K562 (cell line): ENCODE measurements around the gene MMP28.

Source experiments
- ARNT ChIP-seq, 2 experiments: fragments of 450-650 bp; IDR thresholded peaks; 2 replicates each; pipeline ENCODE4 v1.6.1; 2016; ENCODE audit warnings: mild to moderate bottlenecking in 1 of 2
- EZH2 ChIP-seq: IDR thresholded peaks from 2 replicates; pipeline ENCODE4 v1.6.1; 2012; ENCODE audit warnings: low read depth, mild to moderate bottlenecking, inconsistent platforms, low read length, borderline replicate concordance
- JUND ChIP-seq, 2 experiments: IDR thresholded peaks; 2 replicates in 1 of 2; 3 replicates in 1 of 2; pipeline ENCODE4 v1.6.1; 2011; ENCODE audit warnings: borderline replicate concordance in 2 of 2, low read depth in 2 of 2, low read length in 2 of 2, improper control_type of control experiment in 1 of 2, missing biosample characterization in 1 of 2, missing genetic modification characterization in 1 of 2, missing genetic modification reagents in 1 of 2
- MTA2 ChIP-seq: fragments of 450-650 bp; IDR thresholded peaks from 2 replicates; pipeline ENCODE4 v1.6.1; 2016; ENCODE audit warnings: low read depth
- SREBF2 ChIP-seq: sonication (generic); formaldehyde crosslinking; IDR thresholded peaks from 2 replicates; pipeline ENCODE4 v1.4.0; 2020; ENCODE audit warnings: mild to moderate bottlenecking, missing genetic modification reagents
- TGIF2 ChIP-seq: sonication (generic); formaldehyde crosslinking; IDR thresholded peaks from 2 replicates; pipeline ENCODE4 v1.8.1; 2022; ENCODE audit warnings: mild to moderate bottlenecking, missing genetic modification reagents, moderate library complexity
- ZNF263 ChIP-seq: sonication (generic); formaldehyde crosslinking; IDR thresholded peaks from 2 replicates; pipeline ENCODE4 v1.8.0; 2022; ENCODE audit warnings: mild to moderate bottlenecking, missing genetic modification reagents, borderline replicate concordance
- TF ChIP-seq, protein P1 (sequence below): fragments of 450-650 bp; formaldehyde crosslinking; IDR thresholded peaks from 2 replicates; pipeline ENCODE4 v1.4.0; 2022; ENCODE audit warnings: missing genetic modification characterization

DNA sequence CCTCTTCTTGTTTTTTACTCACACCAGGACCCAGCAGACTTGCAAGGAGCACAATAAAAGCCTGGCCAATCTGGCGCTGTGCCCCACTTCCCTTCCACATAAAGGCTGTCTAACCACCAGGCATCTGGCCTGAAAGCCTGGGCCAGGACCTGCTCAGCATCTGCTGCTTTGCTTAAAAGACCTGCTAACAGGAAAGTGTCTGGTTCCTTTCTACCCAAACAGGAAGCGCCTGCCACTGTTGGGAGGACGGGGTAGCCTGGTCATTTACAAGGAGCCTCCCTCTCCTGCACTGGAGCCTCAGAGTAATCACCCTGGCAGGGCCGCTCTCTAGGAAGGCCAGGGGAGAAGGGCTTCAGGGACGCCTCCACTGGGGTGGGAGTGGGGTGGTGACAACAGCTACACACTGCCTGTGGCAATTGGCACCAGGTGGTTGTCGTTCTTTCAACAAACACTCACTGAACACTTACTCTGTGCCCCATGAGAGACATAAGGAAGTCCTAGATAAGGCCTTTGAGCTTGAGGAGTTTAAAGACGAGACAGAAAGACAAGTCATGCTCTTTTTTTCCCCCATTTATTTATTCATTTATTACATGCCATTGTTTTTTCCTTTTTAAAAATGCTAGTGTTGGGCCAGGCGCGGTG, 6.3 kb upstream of the MMP28 start:
- TF ChIP-seq ZNF263 (no peak), JUND (IDR thresholded peaks at IDR 0.05; ENCODE audit: borderline replicate concordance, low read depth, low read length) (no peak), JUND (tag; IDR thresholded peaks at IDR 0.05; ENCODE audit: borderline replicate concordance, low read depth, low read length) (no peak), TGIF2 (no peak), SREBF2 (CRISPR knock-in tag) (no peak), ARNT (IDR thresholded peaks at IDR 0.05) (no peak), MTA2 (peak; percentile 40), EZH2 (no peak)
- TF ChIP-seq, protein P1, sequence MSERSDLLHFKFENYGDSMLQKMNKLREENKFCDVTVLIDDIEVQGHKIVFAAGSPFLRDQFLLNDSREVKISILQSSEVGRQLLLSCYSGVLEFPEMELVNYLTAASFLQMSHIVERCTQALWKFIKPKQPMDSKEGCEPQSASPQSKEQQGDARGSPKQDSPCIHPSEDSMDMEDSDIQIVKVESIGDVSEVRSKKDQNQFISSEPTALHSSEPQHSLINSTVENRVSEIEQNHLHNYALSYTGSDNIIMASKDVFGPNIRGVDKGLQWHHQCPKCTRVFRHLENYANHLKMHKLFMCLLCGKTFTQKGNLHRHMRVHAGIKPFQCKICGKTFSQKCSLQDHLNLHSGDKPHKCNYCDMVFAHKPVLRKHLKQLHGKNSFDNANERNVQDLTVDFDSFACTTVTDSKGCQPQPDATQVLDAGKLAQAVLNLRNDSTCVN, result no peak
